HFF-Myc (cell line): ENCODE data around the gene PPP2R2B.

Source experiments
- DNase-seq: peaks from one replicate; pipeline ENCODE4 v3.0.0-alpha.2; 2011; ENCODE audit warnings: low read depth; ENCODE audit errors: extremely low read depth
- H3K4me3 ChIP-seq: replicated peaks from 2 replicates; pipeline ENCODE4 v1.5.1; 2011; ENCODE audit warnings: low read depth, mild to moderate bottlenecking, control low read depth, low read length
- CTCF ChIP-seq: IDR thresholded peaks from 2 replicates; pipeline ENCODE4 v1.5.1; 2012; ENCODE audit warnings: mild to moderate bottlenecking, low read depth, low read length, control low read depth; ENCODE audit errors: missing control alignments

PPP2R2B gene

GRCh38 chr5:146703899-146704298 lies 174.7 kb downstream of the PPP2R2B start:
- no peak overlapping the region for H3K4me3 ChIP-seq
- TF ChIP-seq CTCF: no peak
- DNase-seq: no peak

- no peak overlapping the region for H3K4me3 ChIP-seq
- no peak for TF ChIP-seq CTCF
- no peak for DNase-seq
Measured at GRCh38 chr5:146703499-146703898, 175.1 kb downstream of the PPP2R2B start.

- DNase-seq: no peak
- no peak for TF ChIP-seq CTCF
- no peak overlapping the region for H3K4me3 ChIP-seq
Measured at GRCh38 chr5:146699664-146700418, 178.7 kb downstream of the PPP2R2B start.

- no peak for TF ChIP-seq CTCF
- no peak overlapping the region for H3K4me3 ChIP-seq
- DNase-seq: no peak
Measured at GRCh38 chr5:146699138-146699537, 179.4 kb downstream of the PPP2R2B start.

- no peak for DNase-seq
- H3K4me3 ChIP-seq: no peak overlapping the region
- TF ChIP-seq CTCF: no peak
Measured at GRCh38 chr5:146698651-146699050, 179.9 kb downstream of the PPP2R2B start.

GRCh38 chr5:146697211-146697610 lies 181.3 kb downstream of the PPP2R2B start:
- TF ChIP-seq CTCF: no peak
- H3K4me3 ChIP-seq: no peak overlapping the region
- no peak for DNase-seq

- no peak for DNase-seq
- H3K4me3 ChIP-seq: no peak overlapping the region
- TF ChIP-seq CTCF: no peak
Measured at GRCh38 chr5:146695646-146696045, 182.9 kb downstream of the PPP2R2B start.
